GM19324 (cell line): ENCODE data around the gene EFNA4.

Experiments used
- ATAC-seq: cut with Tn5 transposase; IDR thresholded peaks from one replicate; pipeline ENCODE4 v1.9.1; 2021; ENCODE audit warnings: mild to moderate bottlenecking, moderate library complexity; ENCODE audit not compliant: unreplicated experiment, low FRiP score

Gene EFNA4

GRCh38 chr1:155032886-155033285, 30.7 kb upstream of the EFNA4 start:
- no peak for ATAC-seq

GRCh38 chr1:155033524-155033923, 30.0 kb upstream of the EFNA4 start, which contains the start of the genes DCST1 and DCST2:
Gene DCST1, plus strand, starts transcription at chr1:155033824. Its CDS starts 213 bp downstream, at chr1:155034037.
Gene DCST2, minus strand, starts transcription at chr1:155033781. Its CDS starts 80 bp downstream, at chr1:155033701.
- ATAC-seq, result no peak

GRCh38 chr1:155034318-155035208, 29.0 kb upstream of the EFNA4 start:
- no peak for ATAC-seq

GRCh38 chr1:155035936-155036335, 27.6 kb upstream of the EFNA4 start:
- ATAC-seq, result no peak

DNA sequence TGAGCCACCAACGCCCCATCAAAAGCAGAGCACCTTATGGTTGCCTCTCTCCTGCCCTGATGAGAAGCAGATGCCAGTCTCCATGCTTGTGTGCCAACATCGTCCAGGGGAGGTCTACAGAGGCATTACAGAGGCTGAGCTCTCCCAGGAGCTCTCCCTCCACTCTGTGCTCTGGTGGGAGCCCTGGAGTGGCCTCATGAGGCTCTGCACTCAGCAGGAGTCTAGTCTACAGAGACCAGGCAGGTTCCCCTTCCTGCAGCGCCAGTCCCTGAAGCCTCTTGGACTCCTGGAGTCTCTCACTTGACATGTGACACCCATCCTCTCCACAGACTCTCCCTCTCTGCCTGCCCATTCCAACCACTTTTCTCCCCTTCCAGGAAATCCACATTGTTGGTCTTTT, 26.5 kb upstream of the EFNA4 start:
- no peak for ATAC-seq

DNA sequence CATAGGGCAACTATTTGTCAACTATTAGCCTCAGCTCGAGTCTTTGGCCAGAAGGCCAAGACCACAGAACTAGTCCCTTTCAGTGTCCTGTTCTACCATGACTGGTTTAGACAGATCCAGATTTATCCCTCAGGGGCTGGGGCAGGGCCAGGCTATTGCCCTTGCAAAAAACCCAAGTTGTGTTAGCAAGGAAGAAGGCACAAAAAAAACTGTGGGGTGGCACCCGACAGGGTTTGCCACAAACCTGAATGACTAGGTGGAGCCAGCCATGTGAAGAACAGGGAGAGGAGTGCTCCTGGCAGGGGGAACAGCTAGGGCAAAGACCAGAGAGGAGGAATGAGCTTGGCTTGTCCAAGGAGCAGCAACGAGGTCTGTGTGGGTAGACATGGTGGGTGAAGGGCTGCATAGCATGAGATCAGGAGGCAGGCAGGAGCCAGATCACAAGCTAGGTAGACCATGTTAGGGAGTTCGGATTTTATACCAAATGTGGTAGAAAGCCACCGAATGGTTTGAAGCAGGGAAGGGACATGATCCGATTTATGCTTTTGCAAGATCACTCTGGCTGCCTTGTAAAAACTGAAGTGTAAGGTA, 25.6 kb upstream of the EFNA4 start:
- ATAC-seq, result no peak

- no peak for ATAC-seq
Measured at GRCh38 chr1:155038602-155039307, 24.8 kb upstream of the EFNA4 start.

GRCh38 chr1:155039308-155039669, 24.3 kb upstream of the EFNA4 start:
- no peak for ATAC-seq

DNA sequence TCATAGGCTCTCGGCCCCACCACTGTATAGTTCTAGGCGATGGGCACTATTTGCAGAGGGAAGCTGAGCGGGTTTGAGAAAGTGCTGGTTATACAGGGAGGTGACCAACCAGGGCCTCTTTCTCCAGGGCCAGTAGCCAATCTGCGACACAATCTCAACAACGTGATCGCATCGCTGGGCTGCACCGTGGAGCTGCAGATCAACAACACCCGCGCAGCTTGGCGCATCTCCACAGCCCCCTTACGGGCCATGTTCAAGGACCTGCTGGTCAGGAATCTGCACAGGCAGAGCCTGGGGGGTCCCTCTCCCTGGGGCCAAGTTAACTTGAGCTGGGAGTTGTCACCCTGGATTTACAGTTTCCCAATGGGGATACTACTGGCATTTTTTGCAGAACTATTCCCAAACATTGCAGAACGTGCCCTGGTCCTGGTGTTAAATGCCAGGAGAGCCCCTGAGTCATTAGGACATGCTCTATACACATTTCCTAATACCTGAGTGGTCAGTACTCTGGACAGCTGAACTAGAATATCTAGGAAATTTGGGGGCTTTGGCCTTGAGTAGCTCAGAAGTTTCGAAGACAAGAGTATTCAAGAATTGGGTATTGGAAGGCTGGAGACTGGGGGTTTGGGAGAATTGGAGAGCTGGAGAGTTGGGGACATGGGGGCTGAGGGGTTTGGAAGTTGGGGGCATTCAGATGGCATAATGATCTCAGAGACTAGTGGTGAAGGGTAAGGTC, 23.0 kb upstream of the EFNA4 start:
- no peak for ATAC-seq

- ATAC-seq, result no peak
Measured at GRCh38 chr1:155042789-155043188, 20.8 kb upstream of the EFNA4 start.

DNA sequence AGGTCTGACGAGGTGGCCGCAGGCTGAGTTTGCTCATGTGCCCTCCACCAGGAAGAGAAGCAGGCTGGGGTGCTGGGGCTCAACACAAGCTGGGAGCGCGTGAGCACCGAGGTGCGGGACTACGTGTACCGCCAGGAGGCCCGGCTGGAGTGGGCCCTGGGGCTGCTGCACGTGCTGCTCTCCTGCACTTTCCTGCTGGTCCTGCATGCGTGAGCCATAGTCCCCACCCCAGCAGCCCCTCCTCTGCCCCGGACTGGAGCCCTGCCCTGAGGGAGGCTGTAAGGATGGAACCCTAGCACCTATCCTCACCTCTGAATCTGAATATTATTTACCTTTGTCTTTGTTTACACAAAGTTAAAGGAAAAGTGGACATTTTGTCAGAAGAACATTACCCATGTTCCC, 20.2 kb upstream of the EFNA4 start:
- no peak for ATAC-seq

- no peak for ATAC-seq
Measured at GRCh38 chr1:155043793-155044192, 19.7 kb upstream of the EFNA4 start.

GRCh38 chr1:155044365-155044764, 19.2 kb upstream of the EFNA4 start:
- ATAC-seq, result no peak

DNA sequence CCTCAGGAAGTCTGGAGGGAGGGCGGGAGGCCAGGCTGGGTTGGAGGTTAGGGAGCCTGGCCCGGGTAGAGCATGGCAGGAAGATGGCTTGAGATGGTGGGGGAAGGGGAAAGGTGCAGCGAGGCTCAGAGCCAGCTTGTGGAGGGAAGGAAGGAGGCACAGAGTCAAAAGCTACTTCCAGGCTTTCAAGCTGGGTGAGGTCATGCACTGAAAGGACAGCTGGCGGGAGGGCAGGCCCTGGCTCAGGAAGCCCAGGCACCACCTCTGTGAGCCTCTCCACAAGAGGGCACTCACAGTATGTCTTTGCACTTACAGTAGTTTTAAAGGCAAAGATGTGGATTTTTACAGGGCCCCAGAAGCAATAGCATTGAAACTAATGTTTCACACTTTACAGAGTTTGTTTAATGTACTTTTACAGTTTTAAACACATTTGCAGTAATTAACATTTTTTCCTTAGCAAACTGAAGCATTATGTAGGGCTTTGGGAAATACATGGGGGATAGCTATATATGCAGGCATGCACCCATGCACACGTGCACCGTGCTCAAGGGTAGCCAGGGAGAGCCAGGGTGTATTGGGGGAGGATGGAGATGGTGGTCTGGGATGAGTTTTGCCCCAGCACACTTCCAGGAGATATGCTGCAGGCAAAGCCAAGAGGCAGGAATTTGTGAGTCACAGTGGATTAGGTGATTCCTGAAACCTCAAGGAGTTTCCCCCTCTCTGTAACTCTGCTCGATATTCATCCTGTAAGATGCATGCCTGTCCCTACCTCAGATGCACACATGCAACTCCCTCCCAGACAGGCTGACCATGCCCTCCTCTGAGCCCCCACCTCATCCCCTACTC, 18.5 kb upstream of the EFNA4 start:
- ATAC-seq, result no peak

DNA sequence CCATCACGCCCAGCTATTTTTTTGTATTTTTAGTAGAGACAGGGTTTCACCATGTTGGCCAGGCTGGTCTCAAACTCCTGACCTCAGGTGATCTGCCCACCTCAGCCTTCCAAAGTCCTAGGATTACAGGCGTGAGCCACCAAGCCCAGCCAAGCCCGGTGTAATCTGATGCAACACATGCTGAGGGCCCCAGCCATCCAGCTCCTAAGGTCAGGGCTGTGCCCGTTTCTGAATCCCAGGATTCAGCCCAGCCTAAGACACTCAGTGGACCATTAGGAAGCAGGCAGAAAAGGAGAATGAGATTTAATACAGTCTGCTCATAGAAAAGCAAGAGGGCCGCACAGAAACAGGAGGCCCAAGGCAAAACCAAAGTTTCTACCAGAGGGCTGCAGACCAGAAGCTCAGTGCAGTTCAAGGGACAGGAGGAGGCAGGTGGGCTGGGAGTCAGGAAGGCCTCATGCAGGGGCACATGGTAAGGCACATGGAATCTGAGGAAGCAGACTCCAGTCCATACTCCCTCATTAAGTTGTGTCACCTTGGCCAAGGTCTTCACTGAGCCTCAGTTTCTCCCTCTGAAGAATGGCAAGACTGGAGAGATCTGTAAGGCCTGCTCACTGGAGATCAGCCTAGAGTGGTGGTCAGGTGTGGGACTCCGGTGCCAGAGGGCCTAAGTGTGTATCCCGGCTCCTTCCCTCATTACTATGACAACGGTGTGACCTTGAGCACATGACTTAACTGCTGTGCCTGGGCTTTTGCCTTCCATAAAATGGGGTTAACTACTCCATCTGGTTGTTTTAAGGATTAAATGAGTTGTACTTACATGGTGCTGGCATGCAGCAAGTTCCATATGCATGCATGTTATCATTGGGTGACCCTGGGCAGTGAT, 14.8 kb upstream of the EFNA4 start:
- no peak for ATAC-seq

DNA sequence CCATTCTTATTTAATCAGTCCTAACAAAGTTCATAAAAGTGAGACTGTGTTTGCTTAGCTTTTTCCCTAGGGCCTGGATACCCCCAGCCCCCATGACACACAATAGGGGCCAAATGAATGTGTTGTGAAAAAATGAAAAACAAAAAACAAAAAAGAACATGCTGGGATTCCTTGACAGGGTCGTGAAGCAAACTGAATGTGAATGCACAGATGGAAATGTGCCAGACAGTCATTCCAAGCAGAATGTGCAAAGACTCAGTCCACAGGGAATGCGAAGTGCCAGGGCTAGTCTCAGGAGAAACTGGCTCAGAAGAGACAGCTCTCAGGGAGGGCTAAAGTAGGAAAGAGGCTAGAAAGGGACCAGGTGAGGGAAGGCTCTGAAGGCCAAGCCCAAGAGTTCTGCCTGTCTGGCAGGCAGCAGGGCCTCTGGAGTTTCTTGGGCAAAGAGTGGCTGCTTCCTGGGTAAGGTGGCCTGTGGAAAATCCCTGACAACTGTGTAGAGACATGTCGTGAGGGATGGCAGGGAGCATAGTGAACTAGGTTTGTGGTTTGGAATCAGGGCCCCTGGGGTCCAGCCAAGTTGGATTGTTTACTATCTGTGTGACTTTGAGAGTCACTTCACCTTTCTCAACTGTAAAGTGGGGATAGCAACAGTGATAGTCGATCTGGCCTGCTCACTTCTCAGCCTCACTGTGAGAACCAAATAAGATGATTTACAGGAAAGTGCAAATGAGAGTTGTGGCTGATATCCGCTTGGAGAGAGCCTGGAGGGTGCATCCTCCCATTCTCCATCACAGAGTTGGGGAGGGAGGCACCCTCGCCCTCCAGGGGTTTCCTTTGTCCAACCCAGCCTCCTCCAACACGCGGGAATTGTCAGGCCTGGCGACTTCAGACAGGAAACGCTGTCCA, 13.6 kb upstream of the EFNA4 start:
- no peak for ATAC-seq

DNA sequence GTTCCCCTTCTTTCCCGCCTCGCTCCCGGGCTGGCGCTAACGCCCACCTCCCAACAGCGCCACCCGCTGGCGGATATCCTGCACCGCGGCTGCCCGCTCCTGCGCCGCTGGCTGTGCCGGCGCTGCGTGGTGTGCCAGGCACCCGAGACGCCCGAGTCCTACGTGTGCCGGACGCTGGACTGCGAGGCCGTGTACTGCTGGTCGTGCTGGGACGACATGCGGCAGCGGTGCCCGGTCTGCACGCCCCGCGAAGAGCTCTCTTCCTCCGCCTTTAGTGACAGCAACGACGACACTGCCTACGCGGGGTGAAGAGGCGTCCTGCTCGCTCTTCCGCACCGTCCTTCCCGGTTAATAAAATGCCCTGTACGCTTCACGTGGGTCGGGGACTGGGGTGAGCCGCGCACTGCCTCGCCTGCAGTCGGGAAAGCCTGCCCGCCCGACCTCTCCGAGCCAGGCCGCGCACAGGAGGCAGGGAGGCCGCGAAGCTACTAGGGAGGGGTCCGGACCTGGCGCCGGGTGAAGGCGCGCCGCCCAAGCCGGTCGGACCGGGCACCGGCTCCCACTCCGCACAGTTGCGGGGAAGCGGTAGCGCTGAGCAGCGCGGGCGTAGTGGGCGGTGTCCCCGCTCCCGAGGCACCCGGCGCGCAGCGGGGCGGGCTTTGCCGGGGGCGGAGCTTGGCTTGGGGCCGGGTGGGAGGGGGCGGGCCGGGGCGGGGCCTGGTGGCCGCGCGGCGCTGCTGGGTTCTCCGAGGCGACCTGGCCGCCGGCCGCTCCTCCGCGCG, 12.8 kb upstream of the EFNA4 start, which contains the start of gene ADAM15:
Gene ADAM15 (plus strand): TSS at position 757 of the 782 bp plus-strand sequence. CDS start 71 bp downstream, outside the sequence.
- peak; percentile 62 for ATAC-seq
